CD4-positive, alpha-beta T cell treated with Interleukin-15 for 1 hour (primary cell): ENCODE data around the gene KCNJ16.

Source experiments
- DNase-seq: peaks from one replicate; pipeline ENCODE4 v3.0.0-alpha.2; 2020

KCNJ16 gene

GRCh38 chr17:70132505-70132904, 57.5 kb downstream of the KCNJ16 start:
- DNase-seq: no peak

GRCh38 chr17:70134042-70134441, 59.0 kb downstream of the KCNJ16 start:
- DNase-seq: no peak

DNA sequence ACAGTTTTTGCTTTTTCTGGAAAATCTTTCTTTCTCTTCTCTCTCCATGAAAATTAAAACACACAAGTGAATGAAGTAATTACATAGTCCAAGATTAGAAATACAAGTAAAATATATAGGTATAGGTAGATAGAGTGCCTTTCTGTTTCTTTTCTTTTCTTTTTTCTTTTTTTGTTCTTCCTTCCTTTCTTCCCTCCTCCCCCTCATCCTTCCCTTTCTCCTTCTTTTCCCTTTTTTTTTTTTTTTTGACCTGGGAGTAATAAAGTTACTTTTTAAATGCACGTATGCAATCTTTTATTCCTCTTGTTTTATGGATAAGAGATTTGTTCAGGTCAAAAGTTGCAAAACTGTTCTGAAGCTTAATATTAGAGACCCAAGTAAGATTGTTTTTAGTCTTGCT, 59.8 kb downstream of the KCNJ16 start:
- DNase-seq: no peak

DNA sequence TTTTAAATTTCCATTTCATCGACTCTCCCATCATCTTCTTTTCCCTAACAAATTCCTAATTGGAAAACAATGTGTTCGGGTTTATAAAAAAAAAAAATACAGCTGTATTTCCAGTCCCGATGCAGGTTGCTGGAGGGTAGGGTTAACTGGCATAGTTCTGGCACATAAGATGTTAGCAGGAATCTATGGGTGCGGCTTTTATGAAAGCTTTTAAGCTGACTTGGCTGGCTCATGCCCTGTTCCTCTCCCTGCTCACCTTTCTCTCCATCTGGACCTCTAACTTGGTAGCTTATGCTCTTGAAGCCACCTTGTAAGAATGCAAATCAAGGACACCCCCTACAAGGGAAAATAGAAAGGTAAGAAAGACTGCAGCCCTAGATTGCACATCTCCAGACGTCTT, 61.1 kb downstream of the KCNJ16 start:
- no peak for DNase-seq

DNA sequence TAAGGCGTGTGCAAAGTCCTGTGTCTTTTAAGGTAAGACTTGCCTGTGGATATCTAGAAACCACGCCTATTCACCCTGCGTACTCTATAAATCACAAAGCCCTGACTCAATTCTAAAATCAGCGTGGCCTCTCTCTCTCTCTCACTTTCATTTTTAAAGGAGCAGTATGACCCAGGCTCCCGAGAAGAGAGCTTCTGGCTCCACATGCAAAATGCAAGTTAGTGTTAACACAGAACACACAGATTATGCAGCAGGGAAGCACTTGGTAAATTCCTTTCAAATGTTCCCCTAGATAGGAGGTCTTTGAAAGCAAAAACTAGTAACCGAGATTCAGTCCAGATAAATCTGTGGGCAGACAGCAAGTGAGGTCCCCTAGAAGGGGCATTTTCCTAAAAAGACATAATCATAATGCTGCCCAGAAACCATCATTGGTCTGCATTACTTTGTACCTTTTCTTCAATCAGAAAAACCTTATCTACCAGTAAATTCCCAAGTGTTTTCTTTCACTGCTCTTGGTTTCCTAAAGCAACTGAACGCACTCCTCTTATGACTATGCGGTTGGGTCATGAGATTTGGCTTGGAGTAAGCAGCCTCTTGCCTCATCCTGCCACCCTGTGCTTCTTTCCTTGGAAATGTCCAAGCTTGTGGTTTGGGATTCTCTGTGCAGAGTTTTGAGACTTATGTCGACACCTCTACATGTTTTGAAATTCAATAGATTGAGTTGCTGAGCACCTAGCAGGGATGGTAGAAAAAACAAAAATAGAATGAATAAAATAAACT, 62.6 kb downstream of the KCNJ16 start:
- no peak for DNase-seq

DNA sequence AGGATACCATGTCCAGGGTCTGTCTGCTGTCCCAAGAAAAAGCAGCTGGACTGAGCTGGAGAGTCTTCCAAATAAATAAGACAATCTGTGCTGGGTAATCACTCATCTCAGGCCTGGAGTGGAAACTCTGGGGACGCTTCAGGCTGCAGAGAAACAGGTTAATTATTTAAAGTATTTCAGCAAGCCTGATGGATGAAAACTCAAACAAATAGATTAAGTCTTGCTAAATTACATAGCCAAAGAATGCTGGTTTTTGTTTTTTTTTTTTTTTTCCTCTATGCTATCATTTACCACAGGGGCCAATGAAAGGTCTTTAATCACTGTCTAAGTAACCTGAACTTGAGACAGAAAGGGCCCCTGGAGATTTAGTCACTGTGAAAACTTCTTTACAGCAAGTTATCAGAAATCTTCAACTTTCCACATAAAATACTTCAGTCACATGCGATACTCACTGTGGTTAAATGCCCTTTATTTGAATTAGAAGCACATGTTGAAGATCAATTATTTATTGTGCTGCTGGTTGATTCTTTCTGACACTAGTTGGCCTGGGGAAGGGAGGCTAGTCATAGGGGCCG, 63.4 kb downstream of the KCNJ16 start:
- DNase-seq: no peak

- no peak for DNase-seq
Measured at GRCh38 chr17:70139449-70139993, 64.5 kb downstream of the KCNJ16 start.

DNA sequence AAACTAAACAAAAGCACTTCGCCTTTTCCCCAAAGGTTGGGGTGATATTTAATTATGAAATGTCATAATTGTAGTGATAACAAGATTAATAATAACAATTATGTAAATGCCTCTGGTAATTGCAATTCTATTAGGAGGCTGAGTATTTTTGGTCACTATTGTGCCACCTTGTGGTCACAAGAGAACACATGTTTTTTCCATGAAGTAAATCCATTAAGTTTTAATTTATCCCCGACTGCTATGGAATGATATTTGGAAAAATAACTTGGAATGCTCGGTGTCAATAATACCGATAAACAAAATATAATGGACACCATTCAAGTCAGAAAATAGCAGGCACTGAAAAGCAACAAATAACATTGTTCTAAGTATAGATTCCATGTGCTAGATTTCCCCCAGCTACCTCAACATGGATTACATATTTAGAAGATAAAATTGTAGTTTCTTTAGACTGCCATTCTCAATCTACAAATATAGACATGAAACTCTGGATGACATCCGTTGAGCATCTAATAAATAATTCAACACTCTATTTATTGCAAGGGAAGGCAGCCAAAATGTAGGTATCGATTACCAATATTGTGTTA, 69.3 kb downstream of the KCNJ16 start:
- no peak for DNase-seq

DNA sequence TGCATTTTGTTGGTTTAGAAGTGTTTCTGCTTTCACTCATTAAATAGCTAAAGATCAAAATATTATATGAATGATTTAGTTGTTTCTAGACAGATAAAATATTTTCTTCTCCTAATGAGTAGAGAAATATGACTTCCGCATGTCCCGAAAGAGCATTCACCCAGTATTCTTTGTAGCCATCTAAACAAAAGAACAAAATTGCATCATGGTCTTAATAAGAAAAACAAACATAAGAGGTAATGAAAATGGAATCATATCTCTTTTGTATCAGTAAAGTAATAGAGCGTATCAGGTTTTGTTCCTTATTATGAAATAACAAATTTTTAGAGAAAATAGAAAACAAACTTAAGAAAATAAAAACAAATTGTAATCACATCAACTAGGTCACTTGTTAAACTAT, 78.2 kb downstream of the KCNJ16 start:
- no peak for DNase-seq

DNA sequence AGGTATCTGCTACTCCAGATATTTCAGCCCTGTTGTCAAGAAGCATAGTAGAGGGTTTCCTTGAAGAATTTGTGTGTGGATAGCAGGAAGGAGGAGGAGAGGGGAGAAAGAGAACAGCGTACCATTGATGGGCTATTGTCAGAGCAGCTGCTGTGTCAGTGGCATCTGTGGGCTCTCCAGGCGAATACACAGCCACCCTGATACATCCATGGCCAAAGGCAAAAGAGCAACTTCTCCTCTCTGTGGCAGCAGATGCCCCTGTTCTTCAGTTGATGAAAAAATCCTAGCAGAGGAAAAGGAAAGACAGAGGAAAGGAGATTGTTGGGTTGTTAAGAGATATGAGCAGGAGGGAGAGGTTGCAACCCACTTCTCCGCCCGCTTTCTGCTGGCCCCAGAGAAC, 82.1 kb downstream of the KCNJ16 start:
- no peak for DNase-seq

DNA sequence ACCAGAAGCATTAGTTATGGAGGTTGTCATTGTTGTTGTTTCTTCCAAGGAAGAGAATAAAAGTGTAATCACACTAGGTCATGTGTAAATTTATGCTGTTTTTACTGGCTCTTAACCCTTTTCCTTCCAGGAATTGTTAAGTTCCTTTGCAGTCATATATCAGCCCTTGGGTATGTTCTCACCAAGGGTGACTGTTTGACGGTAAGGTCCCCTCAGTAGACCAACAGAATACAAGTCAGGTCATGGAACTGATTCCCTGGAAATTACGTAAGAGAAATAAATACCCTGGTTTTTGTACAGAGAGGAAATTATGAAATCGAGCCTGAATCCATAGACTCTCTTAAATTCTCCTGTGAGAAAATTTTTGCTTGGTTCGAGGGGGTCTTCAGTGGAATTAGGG, 83.2 kb downstream of the KCNJ16 start:
- no peak for DNase-seq

GRCh38 chr17:70158591-70158990, 83.6 kb downstream of the KCNJ16 start:
- no peak for DNase-seq

DNA sequence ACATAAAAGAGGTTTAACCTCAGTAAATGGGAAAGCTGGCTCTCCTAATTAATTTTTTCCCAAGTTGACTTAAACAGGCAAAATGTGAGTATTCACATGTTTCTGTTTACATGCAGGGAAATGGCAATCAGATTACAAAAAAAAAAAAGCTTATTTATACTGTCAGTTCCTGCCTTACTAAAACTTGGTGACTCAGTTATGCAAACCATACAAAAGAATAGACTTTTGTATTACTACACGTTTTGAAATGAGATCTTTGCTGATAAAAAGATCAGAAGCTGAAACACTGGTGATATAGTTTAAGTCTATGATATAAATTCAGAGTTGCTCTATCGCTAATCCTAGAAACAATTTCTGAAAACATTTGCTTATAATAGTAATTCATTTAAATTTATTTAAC, 85.0 kb downstream of the KCNJ16 start:
- DNase-seq: no peak

DNA sequence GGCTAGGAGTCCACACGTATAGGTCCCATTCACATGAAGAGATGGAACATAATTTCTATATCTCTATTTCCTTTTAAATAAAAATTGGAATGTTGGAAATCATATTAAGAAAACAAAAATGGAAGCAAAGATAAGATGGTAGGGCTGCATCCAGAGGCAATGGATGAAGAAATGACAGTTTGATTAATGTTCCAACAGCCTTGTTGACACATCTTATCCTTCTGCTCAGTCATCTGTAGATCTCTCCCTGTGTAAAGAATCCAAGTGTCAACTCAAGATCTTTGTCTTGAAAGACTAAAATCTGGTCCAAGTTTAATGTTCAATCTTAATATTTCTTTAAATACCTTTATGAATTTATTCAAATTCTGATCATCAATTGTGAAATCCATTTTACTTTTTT, 86.5 kb downstream of the KCNJ16 start:
- DNase-seq: no peak

- DNase-seq: no peak
Measured at GRCh38 chr17:70165383-70165782, 90.4 kb downstream of the KCNJ16 start.

DNA sequence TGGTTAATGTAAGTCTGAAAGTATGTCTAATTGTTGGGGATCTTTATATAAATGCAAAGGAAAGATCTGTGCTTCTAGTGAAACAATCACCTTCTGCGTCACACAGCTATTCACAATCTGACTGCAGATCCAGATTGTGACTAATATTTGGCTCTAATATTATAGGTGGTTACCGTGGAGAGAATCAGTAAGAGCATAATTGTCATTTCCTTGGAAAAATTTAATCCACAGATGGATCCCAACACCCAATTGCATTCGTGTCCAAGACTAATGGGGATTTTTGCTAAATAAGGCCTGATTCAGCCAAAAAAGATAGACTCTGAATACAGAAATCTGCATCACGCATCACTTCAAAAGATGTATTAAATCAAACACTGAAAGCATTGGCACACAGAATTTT, 91.6 kb downstream of the KCNJ16 start:
- no peak for DNase-seq

DNA sequence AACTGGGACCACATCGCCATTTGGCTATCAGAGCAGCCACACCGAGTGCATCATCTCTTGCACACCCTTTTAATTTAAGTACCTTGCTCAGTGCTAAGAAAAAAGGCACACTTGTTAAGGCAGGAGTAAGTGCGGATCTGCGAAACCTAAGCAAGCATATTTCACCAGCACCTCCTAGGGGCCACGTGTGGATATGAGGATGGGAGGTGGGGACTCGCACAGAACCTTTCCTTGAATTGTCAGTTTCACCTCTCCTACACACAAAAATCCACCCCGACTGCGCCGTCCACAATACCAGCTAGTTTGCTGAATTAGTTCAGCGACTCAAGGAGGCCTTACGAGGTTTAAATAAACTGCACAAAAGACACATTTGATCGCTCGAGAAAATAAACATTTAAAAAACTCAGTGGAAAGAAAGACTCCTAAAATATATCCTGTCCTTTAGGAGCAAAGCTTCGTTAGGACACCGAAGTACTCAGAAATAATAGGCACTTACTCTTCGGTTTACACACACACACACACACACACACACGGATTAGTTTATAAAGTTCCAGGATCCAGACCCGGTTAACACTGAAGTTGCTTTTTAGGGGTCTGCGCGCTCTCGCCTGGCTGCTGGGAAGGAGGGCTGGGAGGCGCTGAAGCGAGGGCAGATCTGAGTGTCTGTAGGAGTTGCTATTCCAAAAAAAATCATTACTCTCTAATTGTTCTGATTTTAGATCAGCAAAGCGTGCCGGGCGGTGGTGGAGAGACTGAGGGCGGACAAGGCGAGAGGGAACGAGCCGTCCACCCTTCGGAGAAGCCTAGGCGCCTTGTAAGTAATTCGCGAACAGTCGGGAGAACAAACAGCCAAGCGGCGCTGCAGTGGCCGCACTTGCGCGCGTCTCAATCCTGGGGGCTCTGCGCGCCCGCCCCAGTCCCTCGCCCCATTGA, 93.3 kb downstream of the KCNJ16 start:
- DNase-seq: peak; percentile 18

DNA sequence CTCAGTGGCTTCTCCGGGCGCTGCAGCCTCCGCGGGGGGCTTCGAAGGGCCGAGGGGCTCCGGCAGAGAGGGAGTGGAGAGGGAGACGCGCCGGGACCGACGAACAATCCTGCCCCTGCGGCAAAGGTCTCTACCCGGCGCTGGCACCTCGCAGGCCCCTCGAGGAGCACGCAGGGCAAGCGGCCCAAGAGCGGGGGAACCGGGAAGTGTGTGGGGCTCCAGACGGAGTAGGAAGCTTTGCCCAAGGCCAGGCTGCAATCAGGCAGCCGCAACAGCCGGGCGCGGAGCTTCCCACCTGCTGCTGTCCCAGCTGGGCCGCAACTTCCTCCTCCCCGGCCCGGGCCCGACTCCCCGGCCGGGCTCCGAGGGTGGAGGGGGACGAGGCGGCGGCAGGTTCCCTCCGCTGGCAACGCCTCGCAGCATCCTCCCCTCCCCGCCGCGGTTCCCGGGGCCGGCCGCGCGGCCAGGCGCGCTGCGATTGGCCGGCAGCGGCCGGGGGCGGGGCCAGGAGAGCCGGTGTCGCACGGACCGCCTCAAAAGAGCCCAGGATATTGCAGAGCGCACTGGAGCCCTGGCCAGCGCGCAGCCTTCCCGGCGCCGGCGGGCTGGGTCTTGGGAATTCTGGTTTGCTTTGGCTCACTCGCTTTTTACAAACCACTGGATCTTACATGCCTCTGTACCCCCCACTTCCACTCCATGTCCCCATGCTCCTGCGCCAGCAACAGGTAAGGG, 94.1 kb downstream of the KCNJ16 start, which contains the start of gene KCNJ2:
Gene KCNJ2 (plus strand): TSS at position 556 of the 732 bp plus-strand sequence. CDS start 5,508 bp downstream, outside the sequence.
- DNase-seq: peak; percentile 81

GRCh38 chr17:70169709-70170597, 94.9 kb downstream of the KCNJ16 start:
- no peak for DNase-seq

DNA sequence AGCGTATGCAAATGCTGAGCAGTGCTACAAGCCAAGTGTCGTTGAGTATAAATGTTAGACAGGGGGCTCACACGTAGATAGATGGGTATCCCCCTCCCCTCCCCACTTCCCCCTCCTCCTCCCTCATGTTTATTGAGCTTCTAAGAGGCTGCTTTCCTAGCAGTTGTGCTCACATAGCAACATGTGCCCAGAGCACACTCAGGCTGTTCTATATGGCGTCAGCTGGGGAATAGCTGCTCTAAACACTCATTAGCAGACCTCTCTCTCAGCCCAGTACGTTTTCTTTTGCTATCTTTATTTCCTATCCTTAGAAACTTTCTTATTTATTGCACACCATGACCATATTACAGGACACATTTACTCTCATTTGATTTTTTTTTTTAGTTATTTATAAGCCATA, 96.1 kb downstream of the KCNJ16 start:
- no peak for DNase-seq

DNA sequence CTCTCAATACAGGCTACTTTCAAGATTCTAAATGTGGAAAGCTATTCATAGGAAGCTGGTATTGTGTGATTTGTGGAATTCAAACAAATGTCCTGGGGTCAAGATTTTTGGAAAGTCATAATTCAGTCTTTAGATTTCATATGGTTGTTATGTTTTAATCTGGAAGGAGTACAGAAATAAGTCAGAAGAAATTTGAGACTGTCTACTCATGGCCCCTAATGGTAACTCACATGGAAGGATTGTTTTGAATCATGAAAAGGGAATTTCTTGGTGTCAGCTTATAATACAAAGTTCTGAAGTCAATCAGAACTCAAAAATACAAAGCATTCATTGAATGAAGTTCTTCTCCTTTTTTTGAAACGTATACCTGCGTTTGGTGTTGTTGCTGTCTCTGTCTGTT, 97.4 kb downstream of the KCNJ16 start:
- DNase-seq: no peak
